Activated CD8-positive, alpha-beta T cell treated with anti-CD3 and anti-CD28 coated beads for 36 hours (primary cell): ENCODE data around the gene MTCH1. TPM values are rescaled to one million over a fixed set of nuclear protein-coding genes. Genes with fewer than 3 reads are reported as not detected.

ENCODE experiments used
- ATAC-seq: fragments of 200-7000 bp; cut with Tn5 transposase; one replicate; pipeline ENCODE4 v1.10.0; 2021; ENCODE audit warnings: mild to moderate bottlenecking, moderate library complexity
- CTCF ChIA-PET: fragments of 350-600 bp; sonication (Branson Sonifier 250); formaldehyde crosslinking; loops from one replicate; lab custom pipeline; 2021; ENCODE audit warnings: antibody characterized with exemption; lab: Charles Lee
- POLR2A ChIA-PET: fragments of 350-600 bp; sonication (Branson Sonifier 250); formaldehyde crosslinking; loops from one replicate; lab custom pipeline; 2021; ENCODE audit warnings: antibody characterized with exemption; lab: Charles Lee
- DNase-seq: peaks from one replicate; pipeline ENCODE4 v3.0.0-alpha.2; 2020
- H3K27ac Mint-ChIP-seq: one replicate; pipeline ENCODE4 v1.8.0; 2021; ENCODE audit warnings: mild to moderate bottlenecking, mixed read lengths
- H3K27me3 Mint-ChIP-seq: one replicate; pipeline ENCODE4 v1.8.0; 2021; ENCODE audit warnings: mixed read lengths
- H3K36me3 Mint-ChIP-seq: one replicate; pipeline ENCODE4 v1.8.0; 2021; ENCODE audit warnings: low read depth, mixed read lengths
- H3K4me1 Mint-ChIP-seq: one replicate; pipeline ENCODE4 v1.8.0; 2021; ENCODE audit warnings: low read depth, mixed read lengths
- H3K4me3 Mint-ChIP-seq: one replicate; pipeline ENCODE4 v1.8.0; 2021; ENCODE audit warnings: mild to moderate bottlenecking, moderate library complexity, mixed read lengths
- H3K9me3 Mint-ChIP-seq: one replicate; pipeline ENCODE4 v1.8.0; 2021; ENCODE audit warnings: mixed read lengths
- CTCF ChIP-seq: fragments of 200-600 bp; IDR thresholded peaks from one replicate; pipeline ENCODE4 v1.8.0; 2022; ENCODE audit warnings: antibody characterized with exemption, mild to moderate bottlenecking
- intact Hi-C: fragments of 100-400 bp; cut with micrococcal nuclease; formaldehyde crosslinking; loops from one replicate; pipeline ENCODE4 v1.10.0; 2022
- total RNA-seq, 2 experiments: library from RNA; stranded (reverse); gene quantifications; one replicate each; pipeline ENCODE4 v1.2.3, GENCODE V29; 2021

Gene MTCH1
- total RNA-seq, 2 experiments from 2014 or later, result 96.5 to 100 TPM

- intact Hi-C loops, result no loop called here
- peaks cover 66% of the 10 kb centered on the region for H3K4me1 Mint-ChIP-seq
- ChIA-PET CTCF (interaction anchor here (0.7 to 19.5 kb wide), 32 partner anchors 8 to 412 kb away, joined by 3 to 784 read pairs (median 5); partner anchors contain the start of genes C6orf89, CMTR1, MTCH1 and PI16), POLR2A (interaction anchor here (0.7 to 9.0 kb wide), 9 partner anchors 9 to 189 kb away, joined by 3 to 124 read pairs (median 3); partner anchors contain the start of genes MTCH1 and PIM1)
- no peaks in the 10 kb centered on the region for H3K9me3 Mint-ChIP-seq
- TF ChIP-seq CTCF, result peak; percentile 76
- no peak overlapping the region for H3K4me3 Mint-ChIP-seq
- ATAC-seq, result peak; percentile 34
- no peaks in the 10 kb centered on the region for H3K27me3 Mint-ChIP-seq
- peak overlapping the region; percentile 62 for H3K27ac Mint-ChIP-seq
- no peaks in the 10 kb centered on the region for H3K36me3 Mint-ChIP-seq
- peak; percentile 88 for DNase-seq
These were observed 35.5 kb upstream of the MTCH1 start for GRCh38 chr6:37021356-37022129.

DNA sequence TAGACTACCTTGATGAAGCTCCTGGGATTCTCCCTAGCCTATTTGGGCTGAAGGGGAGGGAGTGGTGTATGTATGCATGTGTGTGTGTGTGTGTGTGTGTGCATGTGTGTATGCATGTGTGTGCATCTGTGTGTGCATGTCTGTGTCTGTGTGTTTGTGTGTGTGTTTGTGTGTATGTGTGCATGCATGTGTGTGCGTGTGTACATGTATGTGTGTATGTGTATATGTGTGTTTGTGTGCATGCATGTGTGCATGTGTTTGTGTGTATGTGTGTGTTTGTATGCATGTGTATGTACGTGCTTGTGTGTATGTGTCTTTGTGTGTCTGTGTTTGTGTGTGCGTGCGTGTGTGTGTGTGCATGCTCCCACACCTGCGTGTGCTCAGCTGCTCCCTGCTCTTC, 34.8 kb upstream of the MTCH1 start:
- Mint-ChIP-seq H3K27me3 (no peaks in the 10 kb centered on the region), H3K9me3 (no peaks in the 10 kb centered on the region), H3K4me1 (peaks cover 60% of the 10 kb centered on the region), H3K27ac (no peak overlapping the region), H3K4me3 (no peak overlapping the region), H3K36me3 (no peaks in the 10 kb centered on the region)
- no peak for TF ChIP-seq CTCF
- no peak for ATAC-seq
- ChIA-PET POLR2A (interaction anchor here (1.1 to 9.0 kb wide), 5 partner anchors 11 to 185 kb away, joined by 3 to 124 read pairs (median 4); partner anchors contain the start of genes MTCH1 and PIM1), CTCF (interaction anchor here (1.1 to 19.5 kb wide), 24 partner anchors 8 to 305 kb away, joined by 3 to 784 read pairs (median 6); partner anchors contain the start of genes C6orf89, MTCH1, PI16 and PIM1)
- DNase-seq, result no peak
- intact Hi-C loops, result no loop called here

- H3K36me3 Mint-ChIP-seq, result no peaks in the 10 kb centered on the region
- intact Hi-C loops, result no loop called here
- ATAC-seq (no peak), DNase-seq (no peak)
- no peak overlapping the region for H3K4me3 Mint-ChIP-seq
- CTCF ChIA-PET, result interaction anchor here (1.1 to 19.5 kb wide), 15 partner anchors 9 to 294 kb away, joined by 3 to 784 read pairs (median 31); partner anchors contain the start of genes C6orf89, MTCH1, PIM1 and PPIL1
- no peaks in the 10 kb centered on the region for H3K9me3 Mint-ChIP-seq
- peaks cover 56% of the 10 kb centered on the region for H3K4me1 Mint-ChIP-seq
- no peak overlapping the region for H3K27ac Mint-ChIP-seq
- POLR2A ChIA-PET, result interaction anchor here (1.1 to 9.0 kb wide), 4 partner anchors 154 to 193 kb away, joined by 3 to 124 read pairs (median 10); partner anchors contain the start of gene PIM1
- H3K27me3 Mint-ChIP-seq, result no peaks in the 10 kb centered on the region
- no peak for TF ChIP-seq CTCF
These were observed 34.4 kb upstream of the MTCH1 start for GRCh38 chr6:37020381-37020780.

- intact Hi-C loops, result loop anchor here (2.0 to 5.0 kb wide), 3 partner anchors 132 to 252 kb away; partner anchors contain the start of gene C6orf89
- Mint-ChIP-seq H3K27me3 (no peaks in the 10 kb centered on the region), H3K36me3 (no peaks in the 10 kb centered on the region), H3K4me3 (no peak overlapping the region), H3K9me3 (no peaks in the 10 kb centered on the region), H3K27ac (peak overlapping the region; percentile 39), H3K4me1 (peaks cover 45% of the 10 kb centered on the region)
- no peak for TF ChIP-seq CTCF
- DNase-seq (no peak), ATAC-seq (no peak)
- CTCF ChIA-PET, result interaction anchor here (0.7 to 19.5 kb wide), 36 partner anchors 10 to 547 kb away, joined by 3 to 784 read pairs (median 12); partner anchors contain the start of genes C6orf89, FGD2, MTCH1 and PIM1
- POLR2A ChIA-PET, result interaction anchor here (1.2 to 9.0 kb wide), 7 partner anchors 9 to 194 kb away, joined by 6 to 124 read pairs (median 8); partner anchors contain the start of genes MTCH1, PIM1 and PPIL1
These were observed 33.1 kb upstream of the MTCH1 start for GRCh38 chr6:37019065-37019450.
